GM18526 (cell line): ENCODE measurements around the gene CHGA.

Experiments
- POLR2A ChIP-seq: IDR thresholded peaks from 3 replicates; pipeline ENCODE4 v1.6.1; 2011; ENCODE audit not compliant: insufficient read length; ENCODE audit errors: extremely low read depth

Gene CHGA

DNA sequence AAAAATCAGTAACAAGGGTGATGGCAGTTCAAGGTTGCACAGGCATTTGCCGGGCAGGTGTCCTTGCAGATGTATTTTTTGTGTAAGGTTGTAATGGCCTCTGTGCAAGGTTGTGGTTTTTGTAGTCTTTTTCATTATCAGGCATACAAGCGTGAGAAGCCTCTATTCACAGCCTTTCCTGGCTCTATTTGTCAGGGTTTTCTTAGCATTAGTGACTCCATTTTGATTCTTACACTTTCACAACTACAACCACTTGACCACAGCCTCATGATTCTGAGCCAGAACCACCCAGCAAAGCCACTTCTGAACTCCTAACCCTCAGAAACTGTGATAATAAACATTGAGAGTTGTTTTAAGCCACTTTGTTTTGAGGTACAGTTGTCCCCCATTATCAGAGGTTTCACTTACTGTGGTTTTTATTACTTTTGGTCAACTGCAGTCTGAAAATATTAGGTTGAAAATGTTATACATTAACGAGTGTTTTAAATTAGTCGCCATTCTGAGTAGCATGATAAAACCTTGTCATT is 27.5 kb upstream of the CHGA start:
- TF ChIP-seq POLR2A: no peak

DNA sequence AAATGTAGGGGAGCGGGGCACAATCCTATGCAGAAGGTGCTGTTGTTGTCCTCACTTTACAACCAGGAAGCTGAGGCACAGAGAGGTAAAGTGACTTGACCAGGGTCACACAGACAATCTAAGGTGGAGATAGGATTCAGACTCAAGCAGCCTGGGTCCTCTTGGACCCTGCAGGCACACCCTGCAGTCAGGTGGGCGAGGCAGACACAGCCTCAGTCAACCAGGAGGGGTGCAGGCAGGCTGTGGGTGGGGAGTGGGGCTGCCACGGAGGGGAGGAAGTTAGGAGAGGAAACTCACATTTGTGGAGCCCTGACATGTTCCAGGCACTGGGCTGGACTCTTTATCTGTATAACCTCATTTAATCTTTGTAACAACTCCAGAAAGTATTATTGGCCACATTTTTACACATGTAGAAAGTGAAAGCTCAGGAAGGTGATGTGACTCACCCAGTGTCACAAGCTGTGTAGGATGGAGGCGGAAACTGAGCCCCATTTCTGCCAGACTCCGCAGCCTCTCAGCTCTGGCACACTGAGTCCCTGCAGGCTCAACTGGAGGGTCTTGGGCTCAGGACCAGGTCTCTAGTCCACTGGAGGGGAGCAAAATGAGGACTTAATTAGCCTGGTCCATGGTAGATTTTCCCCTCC is 24.9 kb upstream of the CHGA start:
- no peak for TF ChIP-seq POLR2A

DNA sequence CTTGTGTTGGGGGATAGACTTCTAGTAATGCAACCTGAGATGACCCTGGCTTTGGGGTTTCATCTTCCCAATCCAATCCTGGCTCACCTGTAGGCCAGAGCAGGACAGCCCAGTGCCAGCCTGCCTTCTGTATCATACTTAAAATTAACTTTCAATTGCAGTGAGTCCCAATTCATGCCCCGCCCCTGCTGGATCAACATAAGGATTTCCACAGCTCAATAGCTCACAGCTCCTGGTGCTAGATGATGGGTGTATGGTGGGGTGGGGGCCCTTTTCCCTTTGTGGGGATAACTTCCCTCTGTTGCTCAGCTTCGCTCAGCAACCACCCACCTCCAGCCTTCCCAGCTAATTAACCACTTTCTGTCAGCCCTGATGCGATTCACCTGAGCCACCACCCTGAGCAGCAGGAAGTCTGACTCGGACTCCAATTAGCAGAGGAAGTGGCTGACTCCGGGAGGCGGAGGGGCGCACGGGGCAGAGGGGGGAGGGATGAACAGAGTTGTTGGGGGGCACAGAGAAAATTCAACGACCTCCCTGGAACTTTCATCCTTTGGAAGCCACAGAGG is 24.3 kb upstream of the CHGA start:
- no peak for TF ChIP-seq POLR2A

DNA sequence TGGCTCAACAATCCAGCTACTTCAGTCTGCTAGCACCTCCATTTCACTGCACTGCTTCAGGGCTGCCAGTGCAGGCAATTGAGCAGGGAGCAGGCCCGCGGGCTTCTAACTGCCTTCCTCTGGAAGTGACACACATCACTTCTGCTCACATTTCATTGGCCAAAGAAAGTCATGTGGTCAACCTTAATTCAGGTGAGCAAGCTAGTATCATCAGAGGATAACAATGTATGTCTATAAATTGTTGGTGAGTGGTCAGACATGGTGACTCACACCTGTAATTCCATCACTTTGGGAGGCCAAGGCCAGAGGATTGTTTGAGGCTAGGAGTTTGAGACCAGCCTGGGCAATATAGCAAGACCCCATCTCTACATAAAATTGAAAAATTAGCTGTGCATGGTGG is 22.3 kb upstream of the CHGA start:
- no peak for TF ChIP-seq POLR2A

DNA sequence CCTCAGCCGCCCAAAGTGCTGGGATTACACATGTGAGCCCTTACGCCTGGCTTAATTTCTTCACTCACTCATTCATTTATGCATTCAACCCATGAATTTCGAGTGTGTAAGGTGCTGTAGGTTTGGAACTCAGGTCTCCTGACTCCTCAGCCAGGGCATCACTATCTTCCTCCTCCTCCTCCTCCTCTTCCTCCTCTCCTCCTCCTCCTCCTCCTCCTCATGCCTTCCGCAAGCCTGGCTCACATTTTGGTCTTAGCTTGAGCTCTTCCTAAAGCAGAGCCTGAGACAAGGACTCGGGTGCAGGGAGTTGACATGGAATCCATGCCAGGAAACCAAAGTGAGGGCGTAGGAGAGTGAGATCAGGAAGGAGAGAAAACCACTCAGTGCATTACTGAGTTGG is 20.8 kb upstream of the CHGA start:
- TF ChIP-seq POLR2A: no peak

DNA sequence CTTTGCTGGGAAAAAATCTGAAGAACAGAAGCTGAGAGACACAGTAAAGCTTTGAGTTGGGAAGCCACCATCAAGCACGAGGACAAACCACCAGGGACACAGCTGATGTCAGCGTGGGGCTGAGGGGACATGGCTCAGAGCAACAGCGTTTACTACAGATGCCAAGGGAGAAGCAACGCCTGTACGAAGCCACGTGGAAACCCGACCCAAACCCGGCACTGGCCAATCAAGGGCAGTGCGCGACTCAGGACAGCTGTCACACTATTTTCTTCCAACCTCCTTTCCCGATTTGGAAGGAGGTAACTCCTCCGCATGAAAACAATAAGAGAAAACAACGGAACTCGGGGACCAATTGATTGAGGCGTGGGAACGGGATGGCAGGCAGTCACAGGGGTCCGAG is 20.2 kb upstream of the CHGA start:
- no peak for TF ChIP-seq POLR2A

DNA sequence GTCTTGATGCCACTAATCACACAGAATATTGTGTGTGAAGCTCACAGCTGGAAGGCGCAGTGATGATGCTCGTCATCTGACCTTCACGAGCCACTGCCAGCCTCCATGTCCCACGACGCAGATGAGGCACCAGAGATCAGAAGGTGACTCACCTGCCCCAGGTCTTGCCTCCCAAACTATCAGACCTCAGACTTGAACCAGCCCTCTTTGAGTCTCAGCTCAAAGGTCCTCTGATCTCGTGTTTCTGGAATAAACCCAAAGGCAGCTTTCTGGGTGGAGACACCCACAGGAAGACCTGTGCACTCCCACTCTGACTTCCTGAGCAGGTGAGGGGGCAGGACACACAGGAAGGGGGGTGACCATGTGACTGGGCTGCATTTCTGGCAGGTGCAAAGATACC is 19.6 kb upstream of the CHGA start:
- TF ChIP-seq POLR2A: no peak

DNA sequence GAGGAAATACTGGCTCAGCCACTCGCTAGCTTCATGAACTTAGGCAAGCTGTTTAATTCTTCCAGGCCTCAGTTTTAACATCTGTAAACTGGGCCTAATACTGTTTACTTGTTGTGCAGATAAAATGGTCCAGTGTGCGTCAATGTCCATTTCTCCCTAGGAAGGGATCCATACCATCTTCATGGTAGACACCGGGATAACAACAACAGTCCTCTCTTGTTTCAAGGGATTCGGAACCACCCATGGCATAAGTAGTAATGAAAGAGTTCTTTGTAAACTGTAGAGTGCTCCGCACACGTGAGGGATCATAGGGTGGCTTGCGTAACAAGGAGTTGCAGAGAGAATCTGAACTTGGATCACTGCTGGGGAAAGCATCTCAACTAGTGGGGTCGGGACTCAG is 17.3 kb upstream of the CHGA start:
- no peak for TF ChIP-seq POLR2A

DNA sequence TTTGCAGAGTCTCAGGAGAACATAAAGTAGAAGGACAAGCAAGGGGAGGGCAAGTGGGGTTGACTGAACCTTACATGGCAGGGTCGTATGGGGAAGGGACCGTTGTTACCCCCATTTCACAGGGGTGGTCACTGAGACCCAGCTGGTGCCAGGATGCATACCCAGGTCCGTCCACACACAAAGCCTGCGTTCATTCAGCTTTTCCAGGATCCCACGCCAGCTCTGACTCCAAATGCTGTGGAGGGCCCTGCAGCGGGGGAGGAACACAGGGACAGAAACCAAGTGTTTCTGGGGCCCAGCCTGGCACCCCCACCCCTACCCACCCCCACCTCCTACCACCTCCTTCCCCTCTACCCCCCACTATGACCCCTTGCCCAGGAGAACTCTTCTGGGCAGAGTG is 16.5 kb upstream of the CHGA start:
- no peak for TF ChIP-seq POLR2A

DNA sequence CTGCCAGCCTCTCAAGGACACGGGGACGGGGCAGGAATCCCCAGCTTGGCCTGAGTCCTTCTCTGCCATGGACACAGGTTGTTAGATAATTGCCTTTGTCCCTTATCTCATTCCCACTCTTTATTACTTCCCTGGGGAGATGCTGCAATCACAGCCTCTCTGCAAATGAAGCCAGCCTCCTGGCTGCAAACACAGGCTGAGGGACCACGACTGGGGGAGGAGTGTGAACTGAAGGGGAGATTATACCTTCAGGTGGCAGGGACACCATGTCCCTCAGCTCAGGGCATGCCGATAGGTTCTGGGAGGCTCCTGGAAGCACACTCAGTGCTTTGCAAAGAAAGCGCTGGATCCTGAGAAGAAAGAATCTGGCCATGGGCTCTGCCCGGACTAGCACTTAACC is 16.1 kb upstream of the CHGA start:
- no peak for TF ChIP-seq POLR2A

DNA sequence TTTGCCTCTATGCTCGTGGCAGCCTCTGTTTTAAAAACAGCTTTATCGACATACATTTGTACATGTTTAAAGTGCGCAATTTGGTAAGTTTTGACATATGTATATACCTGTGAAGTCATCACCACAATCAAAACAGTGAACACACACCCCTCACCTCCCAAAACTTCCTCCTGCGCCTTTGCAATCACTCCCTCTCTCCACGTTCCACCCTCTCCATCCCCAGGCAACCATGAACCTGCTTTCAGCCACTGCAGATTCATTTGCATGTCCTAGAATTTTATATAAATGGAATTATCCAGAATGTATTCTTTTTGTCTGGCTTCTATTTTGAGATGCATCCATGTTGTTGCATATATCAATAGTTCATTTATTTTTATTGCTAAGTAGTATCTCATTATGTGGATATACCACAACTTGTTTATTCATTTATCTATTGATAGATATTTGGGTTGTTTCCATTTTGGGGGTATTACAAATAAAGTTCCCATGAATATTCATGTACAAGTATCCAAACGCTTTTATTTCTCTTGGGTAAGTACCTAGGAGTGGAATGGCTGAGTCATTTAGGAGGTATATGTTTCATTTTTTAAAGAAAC is 15.5 kb upstream of the CHGA start:
- no peak for TF ChIP-seq POLR2A

DNA sequence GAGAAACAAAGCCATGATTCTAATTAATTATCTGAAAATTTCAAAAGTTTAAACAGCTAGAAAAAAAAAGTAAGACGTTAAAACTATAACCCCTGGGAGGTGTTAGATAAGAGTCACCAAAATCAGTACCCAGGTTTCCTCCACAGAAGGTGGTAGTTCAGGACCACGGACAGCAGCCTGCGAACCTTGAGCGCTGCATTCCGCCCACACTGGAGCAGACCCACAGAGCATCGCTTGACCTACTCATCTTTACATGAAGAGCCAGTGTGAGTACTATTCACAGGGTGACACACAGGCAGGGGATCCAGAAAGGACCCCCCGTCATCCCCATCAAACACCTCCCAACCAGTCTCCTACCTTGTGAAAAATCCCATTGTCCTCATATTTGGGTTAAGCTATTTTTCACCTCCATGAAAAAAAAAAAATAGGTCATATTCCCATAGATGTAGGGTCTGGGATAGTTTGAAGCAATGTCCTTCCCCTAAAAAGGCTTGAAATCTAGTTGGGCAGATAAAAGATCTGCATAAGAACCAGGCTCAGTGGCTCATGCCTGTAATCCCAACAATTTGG is 8.8 kb upstream of the CHGA start:
- no peak for TF ChIP-seq POLR2A

DNA sequence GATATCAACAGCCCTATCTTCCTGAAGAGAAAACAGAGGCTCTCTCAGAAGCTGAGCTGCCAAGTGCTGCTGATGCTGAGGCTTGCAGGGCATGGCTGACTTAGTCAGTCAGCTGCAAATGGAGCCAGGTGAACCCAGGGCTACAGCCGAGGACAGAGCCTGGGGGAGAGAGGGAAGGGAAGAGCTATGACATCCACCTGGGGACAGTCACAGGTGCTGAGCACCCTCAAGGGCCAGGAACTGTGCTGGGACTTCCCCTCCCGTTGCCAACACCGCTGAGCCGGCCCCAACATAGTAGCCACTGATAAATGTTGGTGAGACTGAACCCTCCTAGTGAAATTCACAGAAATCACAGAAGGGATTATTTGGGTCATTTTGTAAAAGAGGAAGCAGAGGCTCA is 6.7 kb upstream of the CHGA start:
- no peak for TF ChIP-seq POLR2A

DNA sequence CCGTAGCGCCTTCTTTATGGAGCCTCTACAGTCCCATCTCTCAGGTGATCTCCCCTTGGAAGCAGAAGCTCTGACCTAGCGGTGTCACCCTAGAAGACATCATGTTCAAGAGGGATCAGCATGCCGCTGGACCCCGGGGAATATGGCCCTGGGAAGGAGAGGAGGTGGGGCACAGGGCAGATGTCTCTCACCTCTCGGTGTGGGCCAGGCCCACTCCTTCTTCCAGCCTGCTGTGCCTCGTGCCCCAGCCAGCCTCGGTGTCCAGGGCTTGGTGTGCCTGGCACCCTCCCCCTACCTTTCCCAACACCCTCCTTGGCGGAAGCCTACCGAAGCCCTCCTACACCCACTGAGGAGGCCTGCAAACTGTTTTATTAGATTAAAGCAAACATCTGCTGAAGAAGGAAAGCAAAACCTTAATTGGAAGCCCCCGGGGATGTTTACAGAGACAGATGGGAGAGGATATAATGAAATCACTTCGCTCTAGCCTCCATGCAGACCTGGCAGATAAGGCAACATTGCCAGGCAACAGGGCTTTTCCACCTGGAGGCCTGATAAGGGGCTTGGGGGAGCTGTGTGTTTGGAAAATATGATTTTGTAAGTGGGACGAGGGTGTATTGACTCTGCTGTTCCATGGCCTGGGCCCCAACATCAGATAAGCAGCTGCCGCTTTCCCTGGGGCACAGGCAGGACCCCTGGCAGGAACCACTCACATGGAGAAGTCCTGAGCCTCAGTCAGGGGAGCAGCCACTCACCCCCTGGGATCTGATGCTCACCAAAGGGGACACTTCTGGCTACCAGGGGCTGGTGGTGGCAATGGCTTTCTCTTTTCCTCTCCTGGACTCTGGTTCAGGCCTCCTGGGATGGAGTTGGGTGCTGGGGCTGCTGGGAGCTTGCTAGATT is 5.7 kb upstream of the CHGA start:
- no peak for TF ChIP-seq POLR2A

DNA sequence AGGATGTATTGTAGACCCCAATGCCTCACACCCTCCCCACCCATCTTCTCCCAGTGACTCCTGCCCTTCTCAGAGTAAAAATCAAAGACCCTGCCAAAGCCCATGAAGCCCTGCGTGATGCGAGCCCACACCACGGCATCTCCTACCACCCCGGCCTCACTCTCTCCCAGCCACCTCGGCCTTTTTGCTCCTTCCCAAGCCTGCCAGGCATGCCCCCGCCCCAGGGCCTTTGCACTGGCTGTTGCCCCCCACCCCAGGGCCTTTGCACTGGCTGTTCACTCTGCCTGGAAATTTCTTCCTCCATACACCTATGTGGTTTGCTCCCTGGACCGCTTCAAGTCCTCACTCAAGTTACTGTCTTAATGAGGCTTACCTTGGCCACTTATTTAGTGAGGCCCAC is 5.0 kb upstream of the CHGA start:
- TF ChIP-seq POLR2A: no peak
